SK-N-SH (cell line): Measurements from ENCODE around the gene USP2. TPM values are rescaled to one million over a fixed set of nuclear protein-coding genes. Genes with fewer than 3 reads are reported as not detected.

Experiments used
- CTCF ChIA-PET: fragments of 300-600, 350-600 bp; formaldehyde crosslinking; extraction: SDS; loops from one replicate; lab custom pipeline; 2021; lab: Yijun Ruan, JAX
- POLR2A ChIA-PET: fragments of 350-600 bp; sonication (Branson Sonifier 250); formaldehyde crosslinking; extraction: SDS; loops from one replicate; lab custom pipeline; 2020; ENCODE audit warnings: antibody characterized with exemption, inconsistent platforms; lab: Yijun Ruan, JAX
- DNase-seq: peaks from one replicate; pipeline ENCODE4 v3.0.0; 2012
- H2AFZ ChIP-seq: fragments of 200-600 bp; sonication (generic); 2 replicates; pipeline ENCODE4 v1.8.1; 2016; ENCODE audit warnings: antibody characterized with exemption, mild to moderate bottlenecking, low read depth
- H3F3A ChIP-seq: fragments of 200-600 bp; sonication (generic); replicated peaks from 2 replicates; pipeline ENCODE3; 2016; ENCODE audit warnings: antibody characterized with exemption, mild to moderate bottlenecking; ENCODE audit not compliant: insufficient read depth
- H3K27ac ChIP-seq, 2 experiments: fragments of 200-500 bp in 1 of 2; fragments of 200-600 bp in 1 of 2; sonication (Bioruptor generic) in 1 of 2; sonication (generic), shearing (Covaris generic) in 1 of 2; 2 replicates each; pipeline versions ENCODE4 v1.5.1 to v1.6.1; 2014 to 2016; ENCODE audit warnings: low read depth in 2 of 2, inconsistent platforms in 1 of 2, low read length in 1 of 2, mild to moderate bottlenecking in 1 of 2, mixed read lengths in 1 of 2
- H3K27me3 ChIP-seq: fragments of 200-600 bp; sonication (generic), shearing (Covaris generic); 2 replicates; pipeline ENCODE4 v1.6.1; 2016; ENCODE audit warnings: mixed run types; ENCODE audit not compliant: insufficient read depth
- H3K36me3 ChIP-seq, 2 experiments: fragments of 200-500 bp in 1 of 2; fragments of 200-600 bp in 1 of 2; sonication (Bioruptor generic) in 1 of 2; sonication (generic) in 1 of 2; replicated peaks in 1 of 2; 2 replicates each; pipeline versions ENCODE3 to v1.5.1; 2014 to 2016; ENCODE audit warnings: low read length in 1 of 2, mild to moderate bottlenecking in 1 of 2; ENCODE audit not compliant: insufficient read depth in 2 of 2, control insufficient read depth in 1 of 2
- H3K4me1 ChIP-seq, 2 experiments: fragments of 200-500 bp in 1 of 2; fragments of 200-600 bp in 1 of 2; sonication (Bioruptor generic) in 1 of 2; sonication (generic), shearing (Covaris generic) in 1 of 2; 2 replicates each; pipeline versions ENCODE4 v1.5.1 to v1.6.1; 2014 to 2016; ENCODE audit warnings: low read depth in 1 of 2, low read length in 1 of 2, mixed run types in 1 of 2; ENCODE audit not compliant: insufficient read depth in 2 of 2, control insufficient read depth in 1 of 2
- H3K4me2 ChIP-seq: fragments of 200-600 bp; sonication (generic), shearing (Covaris generic); 2 replicates; pipeline ENCODE4 v1.6.1; 2017; ENCODE audit warnings: mixed run types
- H3K4me3 ChIP-seq, 2 experiments: fragments of 200-500 bp in 1 of 2; fragments of 200-600 bp in 1 of 2; sonication (Bioruptor generic) in 1 of 2; sonication (generic), shearing (Covaris generic) in 1 of 2; 2 replicates each; pipeline versions ENCODE4 v1.5.1 to v1.8.1; 2014 to 2016; ENCODE audit warnings: low read depth in 2 of 2, inconsistent platforms in 1 of 2, low read length in 1 of 2, mild to moderate bottlenecking in 1 of 2, mixed read lengths in 1 of 2, moderate library complexity in 1 of 2
- H3K79me2 ChIP-seq: fragments of 200-600 bp; sonication (generic); 2 replicates; pipeline ENCODE4 v1.8.1; 2017; ENCODE audit warnings: mild to moderate bottlenecking; ENCODE audit not compliant: insufficient read depth
- H3K9ac ChIP-seq: fragments of 200-600 bp; sonication (generic); 2 replicates; pipeline ENCODE4 v1.6.1; 2017; ENCODE audit warnings: mixed run types
- H3K9me2 ChIP-seq: fragments of 200-600 bp; sonication (generic); 2 replicates; pipeline ENCODE4 v1.6.1; 2017; ENCODE audit warnings: mixed run types
- H3K9me3 ChIP-seq: fragments of 200-600 bp; sonication (generic); 2 replicates; pipeline ENCODE4 v1.6.1; 2017; ENCODE audit warnings: mixed run types, mild to moderate bottlenecking, moderate library complexity
- H4K20me1 ChIP-seq: fragments of 200-600 bp; sonication (generic); 2 replicates; pipeline ENCODE4 v1.6.1; 2017; ENCODE audit warnings: mild to moderate bottlenecking, mixed run types; ENCODE audit not compliant: insufficient read depth
- CHD2 ChIP-seq: fragments of 150-350 bp; IDR thresholded peaks from 2 replicates; pipeline ENCODE4 v1.6.1; 2018; ENCODE audit warnings: low read length; ENCODE audit not compliant: partially characterized antibody
- CTCF ChIP-seq: fragments of 200-600 bp; sonication (generic); IDR thresholded peaks from 2 replicates; pipeline ENCODE4 v1.6.1; 2017; ENCODE audit warnings: antibody characterized with exemption, mild to moderate bottlenecking, moderate library complexity
- ELF1 ChIP-seq: IDR thresholded peaks from 2 replicates; pipeline ENCODE4 v1.4.0; 2012
- FOSL2 ChIP-seq: IDR thresholded peaks from 2 replicates; pipeline ENCODE4 v1.4.0; 2012; ENCODE audit warnings: low read depth, mild to moderate bottlenecking, moderate library complexity, borderline replicate concordance
- FOXM1 ChIP-seq: IDR thresholded peaks from 2 replicates; pipeline ENCODE4 v1.4.0; 2012; ENCODE audit warnings: low read depth, mild to moderate bottlenecking
- GABPA ChIP-seq: IDR thresholded peaks from 2 replicates; pipeline ENCODE4 v1.4.0; 2012; ENCODE audit warnings: low read depth, mild to moderate bottlenecking
- GATA2 ChIP-seq: sonication (generic); formaldehyde crosslinking; IDR thresholded peaks from 2 replicates; pipeline ENCODE4 v1.5.0; 2020; ENCODE audit warnings: mild to moderate bottlenecking, missing genetic modification reagents
- IRF3 ChIP-seq: fragments of 150-350 bp; IDR thresholded peaks from 2 replicates; pipeline ENCODE4 v1.6.1; 2016; ENCODE audit warnings: mild to moderate bottlenecking, low read depth, low read length
- JUND ChIP-seq: IDR thresholded peaks from 2 replicates; pipeline ENCODE4 v1.4.0; 2012
- MAX ChIP-seq: IDR thresholded peaks from 2 replicates; pipeline ENCODE4 v1.4.0; 2012; ENCODE audit warnings: low read depth
- MEF2A ChIP-seq: IDR thresholded peaks from 2 replicates; pipeline ENCODE4 v1.4.0; 2012; ENCODE audit warnings: low read depth, borderline replicate concordance
- MXI1 ChIP-seq: IDR thresholded peaks from 2 replicates; pipeline ENCODE4 v1.6.1; 2012; ENCODE audit warnings: mild to moderate bottlenecking, low read depth, low read length, improper control_type of control experiment
- NFIC ChIP-seq: IDR thresholded peaks from 2 replicates; pipeline ENCODE4 v1.4.0; 2012; ENCODE audit warnings: borderline replicate concordance
- NRF1 ChIP-seq: IDR thresholded peaks from 2 replicates; pipeline ENCODE4 v1.6.1; 2012; ENCODE audit warnings: low read depth, mild to moderate bottlenecking, low read length
- POLR2AphosphoS5 ChIP-seq: IDR thresholded peaks from 2 replicates; pipeline ENCODE4 v1.6.1; 2012; ENCODE audit warnings: low read depth, low read length
- RCOR1 ChIP-seq: fragments of 150-350 bp; IDR thresholded peaks from 2 replicates; pipeline ENCODE4 v1.6.1; 2017; ENCODE audit warnings: antibody characterized with exemption, low read length
- RXRA ChIP-seq: IDR thresholded peaks from 2 replicates; pipeline ENCODE4 v1.4.0; 2012; ENCODE audit warnings: low read depth, mild to moderate bottlenecking, borderline replicate concordance
- SIN3A ChIP-seq: IDR thresholded peaks from 2 replicates; pipeline ENCODE4 v1.6.1; 2012; ENCODE audit warnings: low read depth, mild to moderate bottlenecking, low read length, moderate library complexity, borderline replicate concordance
- SMC3 ChIP-seq: IDR thresholded peaks from 2 replicates; pipeline ENCODE4 v1.6.1; 2012; ENCODE audit warnings: low read depth, low read length, improper control_type of control experiment
- TAF1 ChIP-seq: IDR thresholded peaks from 2 replicates; pipeline ENCODE4 v1.6.1; 2012; ENCODE audit warnings: low read depth, mild to moderate bottlenecking, low read length, moderate library complexity, borderline replicate concordance
- TCF12 ChIP-seq: IDR thresholded peaks from 2 replicates; pipeline ENCODE4 v1.4.0; 2012
- USF1 ChIP-seq: IDR thresholded peaks from 2 replicates; pipeline ENCODE4 v1.4.0; 2012; ENCODE audit warnings: low read depth, borderline replicate concordance
- USF2 ChIP-seq: fragments of 150-350 bp; IDR thresholded peaks from 2 replicates; pipeline ENCODE4 v1.6.1; 2017; ENCODE audit warnings: antibody characterized with exemption, low read length, low read depth, borderline replicate concordance
- YY1 ChIP-seq: IDR thresholded peaks from 2 replicates; pipeline ENCODE4 v1.4.0; 2012; ENCODE audit warnings: low read depth, mild to moderate bottlenecking
- WGBS: methylation state at CpG from one replicate; pipeline ENCODE4 v1.1.6; 2017; ENCODE audit warnings: low lambda C conversion rate; 5-methylcytosine and 5-hydroxymethylcytosine counted together
- polyA plus RNA-seq, 3 experiments: library from polyadenylated mRNA; depleted of rRNA; stranded (reverse); fragments of >200 nt; gene quantifications; 2 replicates each; pipeline ENCODE4 v1.2.3, GENCODE V29; 2012

Gene USP2
- polyA plus RNA-seq, 1 of the 3 experiments (the other 2 are of a cell fraction), result 0.97 TPM

- no peak for TF ChIP-seq USF2
- no peak for TF ChIP-seq GABPA
- peak; percentile 75; the same call in 1 of the 2 replicates for TF ChIP-seq POLR2AphosphoS5
- TF ChIP-seq MXI1, result peak; percentile 91
- TF ChIP-seq CHD2, result peak; percentile 83
- peak; percentile 15; the same call in 1 of the 2 replicates for TF ChIP-seq SIN3A
- TF ChIP-seq USF1, result no peak
- TF ChIP-seq NFIC, result no peak
- TF ChIP-seq FOXM1, result peak; percentile 100
These were observed 47.1 kb downstream of the USP2 start, which contains the start of gene RNF26 (continued) for GRCh38 chr11:119334174-119334930.

- Histone ChIP-seq H3K9me3 (no peaks in the 10 kb centered on the region), H3K27ac (no peak overlapping the region), H2AFZ (no peak overlapping the region), H3K9ac (no peak overlapping the region)
- TF ChIP-seq CTCF (no peak), IRF3 (no peak), NRF1 (no peak), RCOR1 (no peak), GATA2 (no peak), FOXM1 (no peak), MAX (no peak), TAF1 (no peak), CHD2 (no peak), ELF1 (no peak), RXRA (no peak), GABPA (no peak), MXI1 (no peak), SMC3 (no peak), JUND (no peak), FOSL2 (no peak), MEF2A (no peak), TCF12 (no peak), POLR2AphosphoS5 (no peak), YY1 (no peak)
- TF ChIP-seq, all 33 proteins: peak for 0
- Histone ChIP-seq H3F3A (no peaks in the 10 kb centered on the region), H4K20me1 (no peaks in the 10 kb centered on the region), H3K4me3 (no peak overlapping the region), H3K79me2 (peaks cover 28% of the 10 kb centered on the region), H3K4me2 (no peak overlapping the region), H3K4me1 (peaks cover 2 to 16% of the 10 kb centered on the region in 2 experiments; a peak in 3 of 4 replicates), H3K36me3 (peaks cover 0 to 12% of the 10 kb centered on the region in 2 experiments), H3K9me2 (no peaks in the 10 kb centered on the region), H3K27me3 (no peaks in the 10 kb centered on the region)
- WGBS, result 80% methylated on average over 4 of the region's 4 CpGs
- DNase-seq, result no peak
- ChIA-PET CTCF (interaction anchor here (0.9 to 5.2 kb wide), 3 partner anchors 8 to 127 kb away, joined by 3 to 45 read pairs (median 8); partner anchors contain the start of genes C1QTNF5 and CBL), POLR2A (no interaction called here)
These were observed 49.3 kb downstream of the USP2 start for GRCh38 chr11:119332111-119332765.
